Stimulated activated CD4-positive, alpha-beta T cell treated with anti-CD3 and anti-CD28 coated beads, Interleukin-4, amount 100 ng/mL, for 1 hour (primary cell): ENCODE results near the gene SRP54.
"Not testable (repeated sequence)": the region's sequence is repeated elsewhere in the genome, so short reads cannot be mapped to it uniquely, and the experiment has no call there.

Experiments used
- DNase-seq: peaks from one replicate; pipeline ENCODE4 v3.0.0-alpha.2; 2020

Gene SRP54

DNA sequence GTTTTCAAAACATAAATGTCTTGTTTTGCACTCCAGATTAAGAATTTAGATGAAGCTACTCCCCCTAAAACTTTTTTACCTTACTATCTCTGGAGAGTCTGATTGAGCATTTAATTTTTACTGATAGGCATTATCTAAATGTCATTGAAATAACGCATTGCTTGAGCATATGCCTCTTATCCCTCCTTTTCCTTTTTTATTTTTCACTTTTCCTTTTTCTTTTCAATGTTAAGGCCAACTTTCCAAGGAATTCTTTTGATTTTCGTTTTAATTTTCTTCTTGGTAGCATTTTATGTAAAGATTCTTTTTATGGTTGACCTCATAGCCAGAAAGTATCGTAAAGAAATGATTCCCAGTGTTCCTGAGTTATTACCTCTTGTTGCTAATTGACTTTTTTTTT lies 2.9 kb downstream of the SRP54 start:
- no peak for DNase-seq

DNA sequence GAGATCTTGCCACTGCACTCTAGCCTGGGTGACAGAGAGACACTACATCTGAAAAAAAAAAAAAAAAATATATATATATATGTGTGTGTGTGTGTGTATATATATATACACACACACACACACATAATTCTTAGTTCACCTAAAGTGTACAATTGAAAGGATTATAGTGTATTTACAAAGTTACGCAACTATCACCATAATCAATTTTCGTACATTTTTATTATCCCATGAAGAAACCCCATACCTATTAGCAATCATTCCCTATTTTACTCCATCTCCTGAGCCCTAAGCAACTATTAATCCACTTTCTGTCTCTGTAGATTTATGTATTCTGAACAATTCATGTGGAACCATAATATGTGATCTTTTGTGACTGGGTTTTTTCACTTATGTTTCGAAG lies 4.4 kb downstream of the SRP54 start:
- no peak for DNase-seq

DNA sequence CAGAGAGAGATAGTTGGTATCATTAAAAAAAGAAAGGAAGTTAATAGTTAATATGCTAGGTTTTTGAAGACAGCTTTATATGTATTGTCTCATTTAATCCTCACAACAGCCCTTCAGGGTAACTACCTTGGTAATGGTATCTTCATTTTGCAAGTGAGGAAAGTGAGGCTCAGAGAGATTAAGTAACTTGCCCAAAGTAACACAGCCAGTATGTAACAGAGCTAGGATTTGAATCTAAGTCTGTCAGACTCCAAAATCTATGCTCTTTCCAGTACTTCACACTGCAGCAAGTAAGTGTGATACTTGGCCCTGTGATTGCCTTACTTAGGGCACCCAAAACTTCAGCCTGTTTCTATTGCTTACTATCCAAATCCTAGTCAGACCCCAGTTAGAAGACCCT lies 7.0 kb downstream of the SRP54 start:
- no peak for DNase-seq

DNA sequence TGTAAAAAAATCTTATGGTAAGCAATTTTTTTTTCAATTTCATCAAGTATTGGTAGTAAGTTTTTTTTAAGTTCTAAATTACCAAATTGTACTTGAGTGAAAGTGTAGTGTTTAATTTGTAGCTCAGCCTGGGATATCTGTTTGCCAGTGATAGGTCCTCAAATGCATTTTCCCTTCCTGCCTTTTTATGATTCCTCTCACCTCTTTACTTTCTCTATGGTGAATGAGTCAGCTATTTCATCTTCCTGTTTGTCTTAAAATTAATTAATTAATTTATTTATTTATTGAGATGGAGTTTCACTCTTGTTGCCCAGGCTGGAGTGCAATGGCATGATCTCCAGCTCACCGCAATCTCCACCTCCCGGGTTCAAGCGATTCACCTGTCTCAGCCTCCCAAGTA lies 10.6 kb downstream of the SRP54 start:
- DNase-seq: no peak

DNA sequence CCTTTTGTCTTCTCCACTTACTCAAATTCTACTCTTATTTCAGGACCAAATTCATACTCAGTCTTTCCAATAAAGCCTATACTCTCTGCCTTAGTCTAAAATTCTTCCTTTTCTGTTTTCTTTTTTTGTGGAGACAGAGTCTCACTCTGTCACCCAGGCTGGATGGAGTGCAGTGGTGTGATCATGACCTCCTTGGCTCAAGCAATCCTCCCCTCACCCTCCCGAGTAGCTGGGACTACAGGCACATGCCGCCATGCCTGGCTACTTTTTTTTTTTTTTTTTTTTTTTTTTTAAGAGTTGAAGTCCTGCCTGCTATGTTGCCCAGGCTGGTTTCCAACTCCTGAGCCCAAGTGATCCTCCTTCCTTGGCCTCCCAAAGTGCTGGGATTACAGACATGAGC lies 11.9 kb downstream of the SRP54 start:
- no peak for DNase-seq

DNA sequence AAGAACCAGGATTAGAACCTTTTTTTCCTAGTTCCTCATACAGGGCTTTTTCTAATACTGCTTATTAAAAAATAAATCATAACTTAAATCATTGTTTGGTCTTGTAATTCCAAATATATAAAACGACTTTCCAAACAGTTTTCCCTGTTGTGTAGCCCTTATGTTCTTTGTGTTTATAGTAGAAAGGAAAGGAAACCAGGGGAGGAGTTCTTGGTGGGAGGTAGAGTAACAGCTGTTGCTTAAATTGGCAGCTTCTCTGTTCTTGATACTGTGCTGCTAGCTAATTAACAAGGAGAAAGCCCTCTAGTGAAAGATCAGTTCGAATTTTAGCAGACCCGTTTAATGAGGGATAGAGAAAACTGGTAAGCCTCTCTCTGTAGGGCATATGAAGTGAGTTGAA lies 15.0 kb downstream of the SRP54 start:
- no peak for DNase-seq

DNA sequence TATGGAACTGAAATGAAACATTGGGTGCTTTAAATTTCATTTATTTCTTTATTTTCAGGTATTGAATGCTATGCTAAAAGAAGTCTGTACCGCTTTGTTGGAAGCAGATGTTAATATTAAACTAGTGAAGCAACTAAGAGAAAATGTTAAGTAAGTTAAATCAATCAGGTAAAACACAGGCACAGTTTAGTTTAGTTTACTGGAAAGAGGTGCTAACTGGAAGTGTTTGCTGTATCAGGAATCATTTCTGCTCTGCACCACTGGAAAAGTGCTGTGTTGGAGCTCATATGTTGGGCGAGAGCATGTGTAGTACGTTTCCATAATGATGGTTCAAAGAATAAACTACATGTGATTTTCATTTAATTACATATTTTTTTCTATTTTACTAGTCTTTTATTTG lies 16.7 kb downstream of the SRP54 start:
- DNase-seq: no peak

DNA sequence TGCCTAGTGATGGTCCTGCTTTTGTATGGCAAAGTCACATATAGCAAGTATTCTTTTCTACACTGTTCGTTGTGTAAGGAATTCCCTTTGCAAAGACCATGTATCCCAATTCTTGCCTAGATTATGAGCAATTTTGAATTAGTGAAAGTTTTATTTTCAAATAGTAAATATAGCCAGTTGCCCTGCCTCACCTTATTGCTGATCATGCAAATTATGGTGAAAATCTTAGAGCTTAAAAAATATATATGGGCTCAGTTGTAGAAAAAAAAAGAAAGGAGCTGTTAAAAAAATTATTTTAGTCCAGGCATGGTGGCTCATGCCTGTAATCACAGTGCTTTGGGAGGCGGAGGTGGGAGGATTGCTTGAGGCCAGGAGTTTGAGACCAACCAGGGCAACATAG lies 18.8 kb downstream of the SRP54 start:
- no peak for DNase-seq

DNA sequence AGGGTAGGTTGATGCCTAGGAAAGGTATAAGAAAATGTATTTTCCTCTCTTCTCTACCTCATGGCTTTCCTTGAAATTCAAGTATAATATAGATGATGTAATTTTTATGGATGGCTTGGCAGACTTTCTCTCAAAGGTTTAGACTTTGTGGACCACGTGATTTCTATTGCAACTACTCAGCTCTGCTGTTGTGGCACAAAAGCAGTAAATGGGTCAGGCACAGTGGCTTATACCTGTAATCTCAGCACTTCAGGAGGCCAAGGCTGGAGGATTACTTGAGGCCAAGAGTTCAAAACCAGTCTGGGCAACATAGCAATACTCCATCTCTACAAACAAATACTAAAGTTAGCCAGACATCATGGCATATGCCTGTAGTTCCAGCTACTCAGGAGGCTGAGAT lies 22.0 kb downstream of the SRP54 start:
- no peak for DNase-seq

DNA sequence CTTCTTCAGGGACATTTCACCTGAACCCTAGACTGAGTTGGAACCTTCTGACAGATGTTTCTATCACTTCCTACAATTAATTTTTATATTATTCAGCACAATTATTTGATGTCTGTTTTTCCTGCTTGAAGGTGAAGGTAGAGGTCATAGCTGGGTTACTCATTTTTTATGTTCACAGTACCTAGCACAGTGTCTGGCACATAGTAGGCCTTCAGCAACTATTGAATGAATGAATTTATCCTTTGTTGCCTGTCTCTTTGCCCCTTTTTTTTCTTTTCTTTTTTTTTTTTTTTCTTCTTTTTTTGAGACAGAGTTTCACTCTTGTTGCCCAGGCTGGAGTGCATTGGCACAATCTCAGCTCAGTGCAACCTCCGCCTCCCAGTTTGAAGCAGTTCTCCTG lies 33.8 kb downstream of the SRP54 start:
- no peak for DNase-seq

DNA sequence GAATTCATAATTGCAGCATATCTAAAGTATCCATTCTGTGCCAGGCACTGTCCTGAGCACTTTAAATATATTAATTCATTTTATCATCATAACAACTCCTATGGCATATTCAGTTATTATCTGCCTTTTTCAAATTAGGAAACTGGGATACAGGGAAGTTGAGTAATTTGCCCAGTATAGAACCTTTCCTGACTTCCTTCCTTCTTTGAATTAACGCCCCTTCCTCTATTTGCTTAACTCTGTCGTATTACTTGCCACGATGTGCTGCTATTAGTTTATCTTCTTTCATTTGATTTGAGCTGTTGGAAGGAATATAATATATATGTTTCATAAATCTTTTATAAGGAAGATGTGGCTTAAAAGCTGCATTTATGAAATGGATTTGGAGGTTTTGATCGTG lies 37.9 kb downstream of the SRP54 start:
- DNase-seq: no peak

DNA sequence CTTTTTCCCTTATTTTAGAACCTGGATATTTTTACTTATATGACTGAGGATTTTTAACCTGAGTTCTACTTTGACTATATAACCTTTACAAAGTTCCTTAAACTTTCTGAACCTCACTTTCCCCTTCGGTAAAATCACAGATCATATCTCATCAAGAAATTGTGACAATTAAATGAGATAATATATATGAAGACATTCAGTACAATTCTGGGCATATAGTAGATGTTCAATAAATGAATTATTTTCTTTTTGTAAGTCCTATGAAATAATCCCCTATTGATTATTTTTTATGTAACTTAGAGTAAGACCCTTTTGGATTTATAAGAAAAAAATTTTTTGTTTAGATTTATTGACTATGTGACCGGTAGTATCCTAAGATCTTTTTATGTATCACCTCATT lies 45.6 kb downstream of the SRP54 start:
- no peak for DNase-seq

DNA sequence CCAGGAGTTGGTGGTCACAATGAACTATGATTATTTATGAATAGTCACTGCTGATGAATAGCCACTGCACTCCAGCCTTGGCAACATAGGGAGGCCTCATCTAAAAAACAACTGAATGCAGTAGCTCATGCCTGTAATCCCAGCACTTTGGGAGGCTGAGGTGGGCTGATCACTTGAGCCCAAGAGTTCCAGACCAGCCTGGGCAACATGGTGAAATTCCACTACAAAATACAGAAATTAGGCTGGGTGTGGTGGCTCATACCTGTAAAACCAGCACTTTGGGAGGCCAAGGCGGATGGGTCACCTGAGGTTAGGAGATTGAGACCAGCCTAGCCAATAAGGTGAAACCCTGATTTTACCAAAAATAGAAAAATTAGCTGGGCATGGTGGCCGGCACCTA lies 49.8 kb downstream of the SRP54 start:
- DNase-seq: no peak

DNA sequence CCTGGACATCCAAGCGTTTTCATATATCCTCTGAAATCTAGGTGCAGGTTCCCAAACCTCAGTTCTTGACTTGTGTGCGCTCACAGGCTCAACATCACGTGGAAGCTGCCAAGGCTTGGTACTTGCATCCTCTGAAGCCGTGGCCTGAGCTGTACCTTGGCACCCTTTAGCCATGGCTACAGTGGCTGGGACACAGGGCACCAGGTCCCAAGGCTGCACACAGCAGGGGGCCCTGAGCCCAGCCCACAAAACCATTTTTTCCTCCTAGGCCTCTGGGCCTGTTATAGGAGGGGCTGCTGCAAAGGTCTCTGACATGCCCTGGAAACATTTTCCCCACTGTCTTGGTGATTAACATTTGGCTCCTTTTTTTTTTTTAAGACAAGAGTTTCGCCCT lies 51.6 kb downstream of the SRP54 start:
- DNase-seq: no peak

DNA sequence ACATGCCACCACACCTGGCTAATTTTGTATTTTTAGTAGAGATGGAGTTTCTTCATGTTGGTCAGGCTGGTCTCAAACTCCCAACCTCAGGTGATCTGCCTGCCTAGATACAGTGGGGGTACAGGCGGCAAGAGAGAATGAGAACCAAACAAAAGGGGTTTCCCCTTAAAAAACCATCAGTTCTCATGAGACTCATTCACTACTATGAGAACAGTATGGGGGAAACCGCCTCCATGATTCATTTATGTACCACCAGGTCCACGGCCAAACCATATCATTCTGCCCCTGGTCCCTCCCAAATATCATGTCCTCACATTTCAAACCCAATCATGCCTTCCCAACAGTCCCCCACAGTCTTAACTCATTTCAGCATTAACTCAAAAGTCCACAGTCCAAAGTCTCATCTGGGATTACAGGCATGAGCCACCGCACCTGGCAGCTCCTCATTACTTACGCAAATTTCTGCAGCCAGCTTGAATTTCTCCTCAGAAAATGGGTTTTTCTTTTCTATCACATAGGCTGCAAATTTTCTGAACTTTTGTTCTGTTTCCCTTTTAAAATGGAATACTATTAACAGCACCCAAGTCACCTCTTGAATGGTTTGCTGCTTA lies 52.3 kb downstream of the SRP54 start:
- not testable (repeated sequence) for DNase-seq

DNA sequence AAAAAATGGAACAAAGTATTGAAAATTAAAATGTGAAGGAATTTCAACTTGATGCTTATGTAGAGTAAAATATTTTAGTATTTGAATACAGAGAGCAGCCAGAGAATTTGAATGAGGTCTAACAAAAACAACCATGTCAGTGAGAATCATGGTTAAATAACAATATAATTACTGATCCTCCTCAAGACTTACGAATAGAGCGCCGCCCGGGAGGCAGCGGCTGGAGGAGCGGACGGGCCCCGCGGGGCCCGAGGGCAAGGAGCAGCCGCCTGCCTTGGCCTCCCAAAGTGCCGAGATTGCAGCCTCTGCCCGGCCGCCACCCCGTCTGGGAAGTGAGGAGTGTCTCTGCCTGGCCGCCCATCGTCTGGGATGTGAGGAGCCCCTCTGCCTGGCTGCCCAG lies 55.5 kb downstream of the SRP54 start:
- not testable (repeated sequence) for DNase-seq

DNA sequence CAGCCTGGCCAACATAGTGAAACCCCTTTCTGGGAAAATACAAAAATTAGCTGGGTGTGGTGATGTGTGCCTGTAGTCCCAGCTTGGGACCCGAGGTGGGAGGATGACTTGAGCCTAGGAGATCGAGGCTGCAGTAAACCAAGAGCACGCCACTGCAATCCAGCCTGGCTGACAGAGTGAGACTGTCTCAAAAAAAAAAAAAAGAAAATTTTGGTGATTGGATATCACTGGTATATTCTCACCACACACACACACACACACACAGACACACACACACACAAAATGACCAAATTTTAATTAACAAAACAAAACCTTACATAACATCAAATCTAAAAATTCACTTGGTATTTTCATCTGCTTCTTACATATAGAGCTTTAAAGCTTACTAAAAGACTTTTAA lies 59.8 kb downstream of the SRP54 start:
- DNase-seq: no peak

DNA sequence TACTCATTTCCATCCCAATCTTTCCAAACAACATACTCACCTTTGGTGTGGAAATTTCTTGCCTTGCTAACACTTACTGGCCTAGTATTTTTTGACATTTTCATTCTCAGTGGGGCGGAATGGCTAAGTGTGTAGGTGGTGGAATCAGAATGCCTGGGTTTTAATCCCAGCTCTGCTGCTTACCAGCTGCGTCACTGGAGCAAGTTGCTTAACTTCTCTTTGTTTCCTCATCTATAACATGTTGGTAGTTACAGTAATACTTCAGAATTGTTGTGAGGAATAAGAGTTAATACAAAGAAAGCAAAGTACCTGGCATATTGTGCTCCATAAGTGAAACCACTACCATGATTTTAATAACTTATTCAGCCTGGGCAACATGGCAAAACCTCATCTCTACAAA lies 60.3 kb downstream of the SRP54 start:
- no peak for DNase-seq

DNA sequence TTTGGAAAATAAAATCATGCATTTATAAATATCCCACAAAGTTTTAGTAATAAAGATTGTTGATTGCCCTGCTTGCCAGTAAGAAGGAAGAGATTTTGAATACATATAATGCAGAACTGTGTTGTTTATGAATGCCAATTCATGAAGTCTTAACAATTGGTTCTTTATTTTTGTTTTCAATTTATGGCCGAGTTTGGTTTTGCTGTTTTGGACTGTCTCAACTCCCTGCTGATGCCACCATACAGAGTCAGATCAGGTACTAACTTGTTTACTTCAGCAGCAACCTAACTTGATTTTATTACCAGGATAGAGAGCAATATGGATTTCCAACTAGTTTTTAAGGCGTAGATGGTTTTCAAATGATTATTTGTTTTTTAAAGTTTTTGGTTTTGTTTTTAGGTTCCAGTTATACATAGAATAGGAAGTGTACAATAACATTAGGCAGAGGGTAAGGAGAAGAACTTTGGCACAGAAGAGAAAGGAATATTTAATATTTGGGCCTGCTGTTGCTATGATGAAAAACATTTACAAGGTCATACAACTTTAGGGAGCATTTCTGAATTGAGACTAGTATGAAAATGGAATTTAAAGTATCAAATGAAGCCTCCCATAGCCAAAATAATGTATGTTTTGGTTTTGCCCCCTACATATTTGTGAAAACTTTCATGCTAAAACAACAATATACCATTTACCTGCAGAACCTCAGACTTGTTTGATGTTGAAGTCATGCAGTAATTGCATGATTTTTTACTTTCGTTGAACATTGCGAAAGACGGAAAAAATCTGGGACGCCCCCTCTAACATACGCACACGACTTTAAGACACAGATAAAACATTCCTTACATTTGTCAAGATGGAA lies 62.4 kb downstream of the SRP54 start:
- no peak for DNase-seq

DNA sequence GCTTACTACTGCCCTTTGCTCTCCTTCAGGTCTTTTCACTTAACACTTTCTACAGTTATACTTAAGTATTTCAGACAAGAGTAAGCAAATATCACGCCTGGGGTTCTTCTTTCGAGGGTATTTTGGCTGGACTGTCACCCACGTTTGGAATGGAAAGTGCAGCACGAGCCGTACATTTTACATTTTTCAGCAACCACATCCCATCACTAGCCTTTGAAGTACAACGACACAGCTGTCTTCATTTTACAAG lies 62.9 kb downstream of the SRP54 start:
- DNase-seq: no peak

DNA sequence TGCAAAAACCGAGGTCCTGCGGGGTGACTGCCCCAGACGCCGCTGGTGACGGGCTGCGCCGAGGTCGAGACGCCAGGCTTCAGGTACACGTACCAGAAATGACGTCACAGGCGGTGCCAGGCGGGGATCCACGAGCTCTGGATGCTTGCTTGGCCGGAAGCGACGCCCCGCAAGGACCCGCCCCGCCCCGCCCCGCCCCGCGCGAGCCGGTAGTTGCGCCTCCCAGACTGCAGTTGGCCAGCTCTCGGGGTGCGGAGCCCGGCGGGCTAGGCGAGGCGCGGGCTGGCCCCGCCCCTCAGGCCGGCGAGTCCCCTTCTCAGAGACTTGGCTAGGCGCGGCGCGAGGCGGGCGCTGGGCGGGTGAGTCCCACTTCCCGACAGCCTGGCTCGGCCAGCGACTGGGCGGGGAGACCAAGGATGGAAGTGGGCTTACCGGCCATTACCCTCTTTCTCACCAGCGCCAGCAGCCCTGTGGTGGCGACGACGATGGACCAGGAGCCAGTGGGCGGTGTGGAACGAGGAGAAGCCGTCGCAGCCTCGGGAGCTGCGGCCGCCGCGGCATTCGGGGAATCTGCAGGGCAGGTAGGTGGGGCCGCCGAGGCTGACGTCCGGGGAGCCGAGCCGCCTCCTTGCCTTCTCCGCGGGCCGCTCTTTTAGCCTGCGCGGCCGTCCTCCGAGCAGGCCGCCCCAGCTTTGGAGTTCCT lies 63.4 kb downstream of the SRP54 start, which contains the start of gene FAM177A1:
Gene FAM177A1, plus strand, starts transcription at position 225 of the 703 bp plus-strand sequence. Its CDS starts 192 bp downstream, at position 417.
- peak; percentile 97 for DNase-seq

DNA sequence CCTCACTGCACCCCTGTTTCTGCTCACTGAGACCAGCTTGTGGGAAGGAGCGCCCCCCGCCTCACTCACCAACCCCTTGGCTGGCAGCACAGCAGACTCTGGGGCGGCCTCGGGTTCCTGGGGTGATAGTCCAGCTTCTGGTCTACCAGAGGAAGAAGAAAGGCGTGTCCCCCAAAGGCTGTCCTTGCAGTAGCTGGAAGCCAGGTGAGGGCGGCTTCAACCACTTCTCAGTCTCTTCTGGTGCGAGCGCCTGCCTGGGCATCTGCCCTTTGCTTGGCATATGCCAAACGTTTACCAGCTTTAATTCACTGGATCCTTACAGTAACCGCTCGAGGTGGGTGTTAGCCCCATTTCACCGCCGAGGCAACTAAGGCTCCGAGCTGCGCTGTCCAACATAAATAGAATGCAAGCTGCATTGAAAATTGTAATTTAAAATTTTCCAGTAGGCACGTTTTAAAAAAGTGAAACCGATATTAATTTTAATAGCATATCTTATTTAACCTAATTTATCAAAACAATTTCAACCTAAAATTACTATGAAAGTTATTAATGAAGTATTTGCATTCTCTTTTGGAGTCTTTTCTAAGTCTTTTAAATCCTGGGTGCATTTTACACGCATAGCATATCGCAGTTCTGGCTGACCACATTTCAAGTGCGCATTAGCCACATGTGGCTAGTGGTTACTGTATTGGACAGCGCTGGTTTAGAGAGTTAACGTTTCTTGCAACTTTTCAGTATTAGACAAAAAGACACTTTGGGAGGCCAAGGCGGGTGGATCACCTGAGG lies 64.2 kb downstream of the SRP54 start:
- DNase-seq: no peak

DNA sequence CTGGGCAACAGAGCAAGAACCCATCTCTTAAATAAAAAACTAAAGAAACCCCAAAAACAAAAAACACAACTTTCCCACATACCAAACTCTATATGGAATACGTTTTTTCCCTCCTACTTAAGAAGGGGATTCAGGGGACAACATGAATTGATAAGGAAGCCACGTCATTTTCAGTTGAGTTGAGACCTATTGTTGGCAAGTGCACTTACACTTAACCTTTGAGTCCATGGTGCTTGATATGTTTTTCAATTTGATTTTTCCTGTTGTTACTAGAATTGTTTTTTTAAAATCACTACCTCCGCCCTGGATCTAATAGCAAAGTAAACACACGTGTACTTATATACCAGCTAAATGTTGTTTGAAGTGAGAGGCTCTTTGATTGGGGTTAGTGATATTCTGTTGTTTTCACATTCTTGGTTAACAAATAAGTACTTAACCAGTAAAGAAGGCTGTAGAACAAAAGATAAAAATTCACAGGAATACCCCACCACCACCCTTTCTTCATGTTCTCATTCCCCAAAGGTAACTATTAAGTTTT lies 65.3 kb downstream of the SRP54 start:
- no peak for DNase-seq
